Nephron progenitor cell (in vitro differentiated cells): ENCODE results near the gene APIP.
A peak's percentile ranks its signal among the peaks of the same experiment; 100 is the strongest.

Experiments
- DNase-seq: peaks from one replicate; pipeline ENCODE4 v3.0.0; 2021
- H3K27ac Mint-ChIP-seq: 2 replicates; pipeline ENCODE4 v1.8.0; 2021; ENCODE audit warnings: mild to moderate bottlenecking, moderate library complexity, mixed read lengths
- H3K27me3 Mint-ChIP-seq: 2 replicates; pipeline ENCODE4 v1.8.0; 2021; ENCODE audit warnings: mild to moderate bottlenecking, low read depth, mixed read lengths; ENCODE audit not compliant: poor library complexity
- H3K36me3 Mint-ChIP-seq: 2 replicates; pipeline ENCODE4 v1.8.0; 2021; ENCODE audit warnings: low read depth, mixed read lengths
- H3K4me1 Mint-ChIP-seq: 2 replicates; pipeline ENCODE4 v1.8.0; 2021; ENCODE audit warnings: mixed read lengths
- H3K4me3 Mint-ChIP-seq: 2 replicates; pipeline ENCODE4 v1.8.0; 2021; ENCODE audit warnings: mild to moderate bottlenecking, moderate library complexity, mixed read lengths
- H3K9me3 Mint-ChIP-seq: 2 replicates; pipeline ENCODE4 v1.8.0; 2021; ENCODE audit warnings: mild to moderate bottlenecking, moderate library complexity, mixed read lengths
- TF ChIP-seq, protein P1 (sequence below): fragments of 200-600 bp; sonication (generic); IDR thresholded peaks from 2 replicates; pipeline ENCODE4 v1.5.0; 2021; ENCODE audit warnings: antibody characterized with exemption

APIP gene

DNA sequence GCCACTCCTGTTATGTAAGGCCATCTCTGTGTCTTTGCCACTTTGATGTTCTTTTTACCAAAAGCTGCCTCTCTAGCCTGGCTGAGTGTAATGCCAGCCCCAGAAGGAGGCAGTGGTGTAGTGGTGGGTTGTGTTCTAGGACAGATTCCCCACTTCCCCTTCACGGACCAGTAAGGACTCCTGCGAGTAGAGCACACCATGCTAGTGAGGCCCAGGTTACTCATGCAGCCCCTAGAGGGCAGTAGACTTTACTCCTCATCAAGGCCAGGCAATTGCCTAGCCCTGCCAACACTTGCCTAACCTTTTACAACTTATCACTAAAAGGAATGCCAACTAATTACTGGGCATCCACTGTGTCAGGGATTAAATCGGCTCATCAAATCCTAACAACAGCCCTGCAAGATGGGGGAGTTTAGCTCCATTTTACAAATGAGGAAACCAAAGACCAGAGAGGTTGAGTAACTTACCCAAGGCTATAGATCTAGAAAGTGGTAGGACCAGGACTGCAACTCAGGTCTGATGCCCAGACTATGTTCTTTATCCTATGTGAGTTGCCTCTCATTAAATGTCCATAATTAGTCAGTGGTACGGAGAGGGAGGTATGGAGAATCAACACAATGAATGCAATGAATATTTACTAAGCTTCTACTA lies 75.3 kb downstream of the APIP start:
- H3K36me3 Mint-ChIP-seq: peaks cover 11% of the 10 kb centered on the region
- peaks cover 4% of the 10 kb centered on the region for H3K27me3 Mint-ChIP-seq
- H3K27ac Mint-ChIP-seq: no peak overlapping the region
- TF ChIP-seq, protein P1, sequence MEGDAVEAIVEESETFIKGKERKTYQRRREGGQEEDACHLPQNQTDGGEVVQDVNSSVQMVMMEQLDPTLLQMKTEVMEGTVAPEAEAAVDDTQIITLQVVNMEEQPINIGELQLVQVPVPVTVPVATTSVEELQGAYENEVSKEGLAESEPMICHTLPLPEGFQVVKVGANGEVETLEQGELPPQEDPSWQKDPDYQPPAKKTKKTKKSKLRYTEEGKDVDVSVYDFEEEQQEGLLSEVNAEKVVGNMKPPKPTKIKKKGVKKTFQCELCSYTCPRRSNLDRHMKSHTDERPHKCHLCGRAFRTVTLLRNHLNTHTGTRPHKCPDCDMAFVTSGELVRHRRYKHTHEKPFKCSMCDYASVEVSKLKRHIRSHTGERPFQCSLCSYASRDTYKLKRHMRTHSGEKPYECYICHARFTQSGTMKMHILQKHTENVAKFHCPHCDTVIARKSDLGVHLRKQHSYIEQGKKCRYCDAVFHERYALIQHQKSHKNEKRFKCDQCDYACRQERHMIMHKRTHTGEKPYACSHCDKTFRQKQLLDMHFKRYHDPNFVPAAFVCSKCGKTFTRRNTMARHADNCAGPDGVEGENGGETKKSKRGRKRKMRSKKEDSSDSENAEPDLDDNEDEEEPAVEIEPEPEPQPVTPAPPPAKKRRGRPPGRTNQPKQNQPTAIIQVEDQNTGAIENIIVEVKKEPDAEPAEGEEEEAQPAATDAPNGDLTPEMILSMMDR: peak; percentile 21
- peaks cover 29% of the 10 kb centered on the region for H3K4me1 Mint-ChIP-seq
- no peaks in the 10 kb centered on the region for H3K9me3 Mint-ChIP-seq
- no peak for DNase-seq
- H3K4me3 Mint-ChIP-seq: no peak overlapping the region

DNA sequence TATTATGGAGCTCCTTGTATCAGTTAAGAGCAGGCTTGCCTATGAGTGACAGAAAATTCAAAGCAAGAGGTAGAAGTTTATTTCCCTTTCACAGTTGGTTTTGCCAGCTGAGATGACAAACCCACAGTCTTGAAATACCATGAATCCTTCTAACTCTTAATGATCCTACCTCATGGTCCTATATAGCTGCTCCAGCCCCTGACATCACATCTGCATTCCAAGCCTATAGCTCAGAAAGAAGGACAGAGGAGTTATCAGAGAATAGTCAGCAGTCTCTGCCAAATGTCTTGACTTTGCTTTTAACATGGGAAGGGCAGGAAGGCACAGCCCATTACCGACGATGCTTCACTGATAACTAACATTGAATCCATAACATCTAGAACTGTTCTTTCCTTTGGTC lies 76.2 kb downstream of the APIP start:
- TF ChIP-seq, protein P1: no peak
- Mint-ChIP-seq H3K4me1 (peaks cover 29% of the 10 kb centered on the region), H3K9me3 (no peaks in the 10 kb centered on the region), H3K27ac (no peak overlapping the region), H3K36me3 (peaks cover 14% of the 10 kb centered on the region), H3K4me3 (no peak overlapping the region), H3K27me3 (peaks cover 4% of the 10 kb centered on the region)
- DNase-seq: no peak

DNA sequence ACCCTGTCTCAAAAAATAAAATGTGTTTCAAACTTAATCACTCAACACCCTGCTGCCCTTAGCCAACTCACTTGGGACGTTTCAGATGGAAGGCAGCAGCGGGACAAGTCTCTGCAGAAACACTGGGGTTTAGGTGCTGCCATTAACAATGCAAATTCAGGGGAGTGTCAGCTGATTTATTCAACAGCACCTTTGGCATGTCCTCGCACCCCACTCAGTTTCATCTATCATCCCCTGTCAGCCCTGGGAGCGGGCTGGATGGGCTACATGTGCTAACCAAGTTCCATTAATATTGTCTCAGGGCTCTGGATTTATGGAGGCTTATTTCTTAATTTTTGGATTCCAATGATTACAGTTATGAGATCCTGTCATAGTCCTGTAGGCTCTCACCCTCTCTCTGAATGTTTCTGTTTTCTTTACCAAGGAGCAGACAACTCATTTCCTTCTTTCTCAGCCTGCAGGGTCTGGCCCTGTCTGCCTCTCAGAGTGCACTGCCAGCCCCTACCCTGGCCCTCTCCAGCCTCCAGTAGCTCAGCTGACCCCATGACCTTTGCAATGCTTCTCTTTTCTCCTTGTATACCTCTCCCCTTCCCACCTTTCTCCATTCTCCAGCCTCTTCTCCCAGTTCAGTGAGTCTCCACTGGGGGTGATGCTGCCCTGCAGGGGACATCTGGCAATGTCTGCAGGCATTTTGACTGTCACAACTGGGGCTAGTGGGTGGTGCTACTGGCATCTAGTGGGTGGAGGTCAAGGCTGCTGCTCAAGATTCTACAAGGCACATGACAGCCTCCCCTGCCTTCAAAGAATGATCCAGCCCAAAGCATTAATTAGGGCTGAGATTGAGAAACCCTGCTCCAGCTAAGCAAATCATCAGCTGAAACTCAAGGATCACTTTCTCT lies 79.0 kb downstream of the APIP start:
- H3K4me1 Mint-ChIP-seq: peaks cover 29% of the 10 kb centered on the region
- TF ChIP-seq, protein P1: no peak
- no peak for DNase-seq
- H3K4me3 Mint-ChIP-seq: no peak overlapping the region
- no peaks in the 10 kb centered on the region for H3K9me3 Mint-ChIP-seq
- H3K27ac Mint-ChIP-seq: no peak overlapping the region
- H3K27me3 Mint-ChIP-seq: peaks cover 4% of the 10 kb centered on the region
- peaks cover 15% of the 10 kb centered on the region for H3K36me3 Mint-ChIP-seq

DNA sequence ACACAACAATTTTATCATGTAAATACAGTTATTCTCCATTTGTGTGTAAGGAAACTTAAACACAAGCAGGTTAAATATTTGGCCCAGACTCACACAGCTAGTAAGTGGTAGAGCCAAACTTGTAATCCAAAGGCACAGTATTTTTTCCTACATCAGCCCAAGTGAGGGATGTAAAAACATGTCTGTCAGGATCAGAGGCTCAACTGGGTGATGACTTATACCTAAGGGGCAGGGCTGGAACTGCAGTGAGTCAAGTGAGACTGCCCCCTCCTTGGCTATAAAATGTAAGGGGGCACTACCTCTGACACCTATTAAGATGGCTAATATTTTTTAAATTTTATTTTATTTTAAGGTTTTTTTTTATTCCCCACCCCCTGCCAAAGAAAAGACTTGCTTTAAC lies 82.6 kb downstream of the APIP start:
- Mint-ChIP-seq H3K9me3 (no peaks in the 10 kb centered on the region), H3K4me3 (no peak overlapping the region), H3K27me3 (peaks cover 4% of the 10 kb centered on the region), H3K4me1 (peaks cover 47% of the 10 kb centered on the region), H3K36me3 (peaks cover 8% of the 10 kb centered on the region), H3K27ac (no peak overlapping the region)
- TF ChIP-seq, protein P1: no peak
- DNase-seq: no peak
